OCI-LY3 (cell line): ENCODE data around the gene ISG15.

Experiments
- H2AFZ ChIP-seq: fragments of 200-600, 300-600 bp; shearing (Covaris generic); 2 replicates; pipeline ENCODE4 v1.6.0; 2014; ENCODE audit warnings: antibody characterized with exemption, low read depth, low read length
- H3K27ac ChIP-seq: fragments of 200-600, 300-600 bp; sonication (generic); 2 replicates; pipeline ENCODE4 v1.5.1; 2014; ENCODE audit warnings: mild to moderate bottlenecking, low read length, moderate library complexity, mixed read lengths
- H3K27me3 ChIP-seq: fragments of 200-600, 300-600 bp; sonication (generic); 2 replicates; pipeline ENCODE4 v1.6.1; 2014; ENCODE audit warnings: low read depth, low read length, mixed read lengths
- H3K36me3 ChIP-seq: fragments of 200-600, 300-600 bp; sonication (generic); replicated peaks from 2 replicates; pipeline ENCODE3; 2014; ENCODE audit warnings: low read depth, low read length, mixed read lengths
- H3K4me1 ChIP-seq: fragments of 300-600, 200-600 bp; sonication (generic); 2 replicates; pipeline ENCODE4 v1.6.1; 2014; ENCODE audit warnings: low read length, mixed read lengths
- H3K4me2 ChIP-seq: fragments of 200-600, 300-600 bp; sonication (generic); 2 replicates; pipeline ENCODE4 v1.6.1; 2014; ENCODE audit warnings: low read length, mixed read lengths
- H3K4me3 ChIP-seq: fragments of 300-600, 200-600 bp; sonication (generic); 2 replicates; pipeline ENCODE4 v1.5.1; 2014; ENCODE audit warnings: antibody characterized with exemption, mild to moderate bottlenecking, low read length, moderate library complexity
- H3K79me2 ChIP-seq: fragments of 300-600, 200-600 bp; shearing (Covaris generic); 2 replicates; pipeline ENCODE4 v1.6.1; 2014; ENCODE audit warnings: mild to moderate bottlenecking, low read length, mixed read lengths
- H3K9ac ChIP-seq: fragments of 300-600, 200-600 bp; shearing (Covaris generic); 2 replicates; pipeline ENCODE4 v1.6.0; 2014; ENCODE audit warnings: mild to moderate bottlenecking, low read length, moderate library complexity
- H3K9me3 ChIP-seq: fragments of 200-600, 300-600 bp; shearing (Covaris generic); 2 replicates; pipeline ENCODE4 v1.6.1; 2014; ENCODE audit warnings: low read length, mixed read lengths; ENCODE audit not compliant: insufficient read depth
- H4K20me1 ChIP-seq: fragments of 200-600, 300-600 bp; sonication (generic); 2 replicates; pipeline ENCODE4 v1.6.1; 2016; ENCODE audit warnings: low read length, mixed read lengths; ENCODE audit not compliant: insufficient read depth
- CTCF ChIP-seq: fragments of 200-600, 300-600 bp; sonication (generic); IDR thresholded peaks from 2 replicates; pipeline ENCODE4 v1.5.1; 2014; ENCODE audit warnings: antibody characterized with exemption, low read length, low read depth
- EZH2phosphoT487 ChIP-seq: fragments of 200-600 bp; shearing (Covaris generic); IDR thresholded peaks from 2 replicates; pipeline ENCODE4 v1.6.1; 2018; ENCODE audit warnings: antibody characterized with exemption, mixed run types, low read depth

The ISG15 gene

DNA sequence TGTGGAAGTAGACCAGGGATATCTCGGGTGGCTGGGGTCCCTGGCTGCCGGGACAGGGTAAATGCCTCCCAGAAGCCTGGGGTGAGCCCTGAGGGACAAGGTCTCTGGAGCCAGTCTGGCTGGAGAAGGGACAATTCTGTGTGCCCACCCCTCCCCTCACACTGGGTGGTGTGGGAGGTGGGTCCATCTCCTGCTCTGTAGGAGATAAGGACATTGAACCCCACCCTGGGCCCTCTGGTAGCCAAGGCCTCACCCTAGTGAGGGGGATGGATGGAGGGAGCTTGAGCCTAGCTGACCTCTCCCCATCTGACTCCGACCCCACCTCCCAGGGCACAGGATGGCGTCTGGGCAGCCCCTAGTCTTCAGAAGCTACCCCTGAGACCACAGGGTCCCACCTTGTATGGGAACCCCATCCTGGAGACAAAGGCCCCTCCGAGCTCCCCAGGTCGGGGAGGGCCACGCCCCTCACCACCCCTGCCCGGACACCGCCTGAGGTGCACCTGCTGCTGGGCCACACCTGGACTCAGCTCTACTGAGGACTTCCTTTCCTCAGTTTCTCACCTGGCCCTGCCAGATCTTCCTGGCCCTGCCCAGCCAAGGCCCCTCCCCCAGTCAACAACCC lies 11.0 kb downstream of the ISG15 start:
- Histone ChIP-seq H3K9ac (no peak overlapping the region), H3K4me1 (peaks cover 7% of the 10 kb centered on the region; the same call in 1 of the 2 replicates), H2AFZ (no peak overlapping the region), H3K79me2 (no peaks in the 10 kb centered on the region), H3K4me2 (no peak overlapping the region), H3K36me3 (no peaks in the 10 kb centered on the region), H3K4me3 (no peak overlapping the region), H3K27me3 (peaks cover 13% of the 10 kb centered on the region), H3K9me3 (no peaks in the 10 kb centered on the region), H3K27ac (no peak overlapping the region), H4K20me1 (0 out of 2 replicates have a peak, but pooled peaks cover 4% of the 10 kb centered on the region)
- TF ChIP-seq CTCF (no peak), EZH2phosphoT487 (no peak)

- no peaks in the 10 kb centered on the region for H3K79me2 ChIP-seq
- H2AFZ ChIP-seq, result no peak overlapping the region
- H3K27me3 ChIP-seq, result peaks cover 13% of the 10 kb centered on the region
- no peak for TF ChIP-seq EZH2phosphoT487
- H3K9me3 ChIP-seq, result no peaks in the 10 kb centered on the region
- no peak overlapping the region for H3K4me2 ChIP-seq
- H3K4me3 ChIP-seq, result no peak overlapping the region
- no peaks in the 10 kb centered on the region for H3K36me3 ChIP-seq
- H3K9ac ChIP-seq, result no peak overlapping the region
- no peak overlapping the region for H3K27ac ChIP-seq
- peaks cover 7% of the 10 kb centered on the region; the same call in 1 of the 2 replicates for H3K4me1 ChIP-seq
- H4K20me1 ChIP-seq, result 0 out of 2 replicates have a peak, but pooled peaks cover 4% of the 10 kb centered on the region
These were observed 11.7 kb downstream of the ISG15 start for GRCh38 chr1:1024771-1025699.

- H3K4me3 ChIP-seq, result no peak overlapping the region
- no peak overlapping the region for H3K9ac ChIP-seq
- no peaks in the 10 kb centered on the region for H3K9me3 ChIP-seq
- TF ChIP-seq EZH2phosphoT487, result no peak
- no peak for TF ChIP-seq CTCF
- H3K27ac ChIP-seq, result no peak overlapping the region
- H3K4me1 ChIP-seq, result peaks cover 7% of the 10 kb centered on the region; the same call in 1 of the 2 replicates
- H3K4me2 ChIP-seq, result no peak overlapping the region
- H3K27me3 ChIP-seq, result peaks cover 13% of the 10 kb centered on the region
- H4K20me1 ChIP-seq, result 0 out of 2 replicates have a peak, but pooled peaks cover 4% of the 10 kb centered on the region
- H3K36me3 ChIP-seq, result no peaks in the 10 kb centered on the region
- no peak overlapping the region for H2AFZ ChIP-seq
- H3K79me2 ChIP-seq, result no peaks in the 10 kb centered on the region
These were observed 12.4 kb downstream of the ISG15 start for GRCh38 chr1:1025730-1026129.

- TF ChIP-seq EZH2phosphoT487, result no peak
- H3K27ac ChIP-seq, result no peak overlapping the region
- H3K4me1 ChIP-seq, result no peaks in the 10 kb centered on the region
- no peaks in the 10 kb centered on the region for H3K36me3 ChIP-seq
- no peaks in the 10 kb centered on the region for H3K9me3 ChIP-seq
- no peak overlapping the region for H3K4me3 ChIP-seq
- H3K4me2 ChIP-seq, result no peak overlapping the region
- no peaks in the 10 kb centered on the region for H3K79me2 ChIP-seq
- peaks cover 2% of the 10 kb centered on the region; the same call in 1 of the 2 replicates for H3K27me3 ChIP-seq
- no peak overlapping the region for H2AFZ ChIP-seq
- peaks cover 6% of the 10 kb centered on the region for H4K20me1 ChIP-seq
- H3K9ac ChIP-seq, result no peak overlapping the region
These were observed 13.5 kb downstream of the ISG15 start for GRCh38 chr1:1026599-1027413.
